Neuron (in vitro differentiated cells): Measurements from ENCODE around the gene ALG1.
"Not testable (repeated sequence)": the region's sequence is repeated elsewhere in the genome, so short reads cannot be mapped to it uniquely, and the experiment has no call there.

Experiments
- H2AFZ ChIP-seq: one replicate; pipeline ENCODE4 v1.6.1; 2013; ENCODE audit warnings: low read depth, mild to moderate bottlenecking, inconsistent platforms, low read length, moderate library complexity
- H3K27me3 ChIP-seq: one replicate; pipeline ENCODE4 v1.6.1; 2013; ENCODE audit warnings: low read length; ENCODE audit not compliant: insufficient read depth
- H3K36me3 ChIP-seq: one replicate; pipeline ENCODE4 v1.6.1; 2013; ENCODE audit warnings: low read length; ENCODE audit not compliant: insufficient read depth
- H3K4me1 ChIP-seq: one replicate; pipeline ENCODE4 v1.6.1; 2013; ENCODE audit warnings: low read length; ENCODE audit not compliant: insufficient read depth
- H3K4me3 ChIP-seq: 2 replicates; pipeline ENCODE4 v1.5.1; 2013; ENCODE audit warnings: mild to moderate bottlenecking, low read length, moderate library complexity
- H3K9me3 ChIP-seq: one replicate; pipeline ENCODE4 v1.6.1; 2013; ENCODE audit warnings: low read length

Gene ALG1

GRCh38 chr16:5088086-5088790 is 16.6 kb downstream of the ALG1 start:
- H3K9me3 ChIP-seq, H3K27me3 ChIP-seq, H3K4me3 ChIP-seq, H3K4me1 ChIP-seq, H2AFZ ChIP-seq: not testable (repeated sequence)
- H3K36me3 ChIP-seq: peaks cover 10% of the 10 kb centered on the region

GRCh38 chr16:5088936-5089335 is 17.3 kb downstream of the ALG1 start:
- not testable (repeated sequence) for H3K9me3 ChIP-seq, H3K4me3 ChIP-seq, H3K4me1 ChIP-seq, H2AFZ ChIP-seq, H3K27me3 ChIP-seq
- H3K36me3 ChIP-seq: peaks cover 10% of the 10 kb centered on the region

GRCh38 chr16:5089911-5090555 is 18.4 kb downstream of the ALG1 start:
- not testable (repeated sequence) for H3K9me3 ChIP-seq, H3K4me1 ChIP-seq, H2AFZ ChIP-seq, H3K36me3 ChIP-seq, H3K27me3 ChIP-seq, H3K4me3 ChIP-seq

- H3K9me3 ChIP-seq, H3K36me3 ChIP-seq, H3K27me3 ChIP-seq, H3K4me3 ChIP-seq, H3K4me1 ChIP-seq, H2AFZ ChIP-seq: not testable (repeated sequence)
Measured at GRCh38 chr16:5090592-5090991, 18.9 kb downstream of the ALG1 start.

- H3K9me3 ChIP-seq, H3K36me3 ChIP-seq, H3K4me1 ChIP-seq, H3K4me3 ChIP-seq, H3K27me3 ChIP-seq, H2AFZ ChIP-seq: not testable (repeated sequence)
Measured at GRCh38 chr16:5093081-5093480, 21.4 kb downstream of the ALG1 start.

- H3K9me3 ChIP-seq, H3K4me1 ChIP-seq, H3K36me3 ChIP-seq, H3K27me3 ChIP-seq, H2AFZ ChIP-seq, H3K4me3 ChIP-seq: not testable (repeated sequence)
Measured at GRCh38 chr16:5093746-5094145, 22.1 kb downstream of the ALG1 start.

GRCh38 chr16:5095145-5095830 is 23.6 kb downstream of the ALG1 start:
- not testable (repeated sequence) for H3K4me3 ChIP-seq, H2AFZ ChIP-seq, H3K9me3 ChIP-seq, H3K36me3 ChIP-seq, H3K27me3 ChIP-seq, H3K4me1 ChIP-seq

GRCh38 chr16:5096437-5097060 is 24.9 kb downstream of the ALG1 start:
- not testable (repeated sequence) for H3K27me3 ChIP-seq, H3K4me1 ChIP-seq, H3K9me3 ChIP-seq, H3K36me3 ChIP-seq, H2AFZ ChIP-seq
- peak overlapping the region; percentile 57 for H3K4me3 ChIP-seq

- not testable (repeated sequence) for H3K36me3 ChIP-seq, H3K27me3 ChIP-seq, H3K9me3 ChIP-seq, H3K4me1 ChIP-seq
- Histone ChIP-seq H3K4me3 (peak overlapping the region; percentile 57), H2AFZ (peak overlapping the region; percentile 92)
Measured at GRCh38 chr16:5097061-5097469, 25.4 kb downstream of the ALG1 start.

GRCh38 chr16:5097470-5098220 is 26.0 kb downstream of the ALG1 start, which contains the start of gene EEF2KMT:
Gene EEF2KMT, minus strand, starts transcription at chr16:5097795. Its CDS starts 56 bp downstream, at chr16:5097739.
- Histone ChIP-seq H2AFZ (peak within 1 kb of the TSS; percentile 92), H3K4me3 (peak within 1 kb of the TSS; percentile 57)
- not testable (repeated sequence) for H3K36me3 ChIP-seq, H3K27me3 ChIP-seq, H3K4me1 ChIP-seq, H3K9me3 ChIP-seq

- not testable (repeated sequence) for H3K36me3 ChIP-seq, H3K27me3 ChIP-seq, H3K9me3 ChIP-seq, H3K4me1 ChIP-seq
- peak overlapping the region; percentile 48 for H3K4me3 ChIP-seq
- peak overlapping the region; percentile 3 for H2AFZ ChIP-seq
Measured at GRCh38 chr16:5098221-5099159, 26.8 kb downstream of the ALG1 start.

GRCh38 chr16:5099174-5099573 is 27.5 kb downstream of the ALG1 start:
- H3K9me3 ChIP-seq, H3K27me3 ChIP-seq, H3K36me3 ChIP-seq, H3K4me1 ChIP-seq, H3K4me3 ChIP-seq, H2AFZ ChIP-seq: not testable (repeated sequence)
